ENCODE measurements around the gene OR5L2.
"Not testable (repeated sequence)": the region's sequence is repeated elsewhere in the genome, so short reads cannot be mapped to it uniquely, and the experiment has no call there.

Gene OR5L2

DNA sequence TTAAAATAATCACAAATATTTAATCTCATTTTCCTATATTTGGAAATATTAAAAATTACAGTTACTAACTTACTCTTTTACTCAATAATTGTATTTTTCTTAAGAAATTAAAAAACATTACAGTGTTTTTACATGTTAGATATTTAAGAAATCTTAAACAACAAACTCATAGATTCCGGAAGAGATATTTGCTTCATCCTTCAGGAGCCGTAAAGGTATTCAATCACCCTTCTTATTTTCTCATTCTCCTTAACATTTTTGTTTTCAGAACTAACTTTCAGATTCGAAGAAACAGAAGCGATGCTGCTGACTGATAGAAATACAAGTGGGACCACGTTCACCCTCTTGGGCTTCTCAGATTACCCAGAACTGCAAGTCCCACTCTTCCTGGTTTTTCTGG is 7.7 kb upstream of the OR5L2 start, which contains the start of gene OR5D18:
Gene OR5D18, plus strand, starts transcription at position 301 of the 400 bp plus-strand sequence. Its CDS starts 0 bp downstream, at position 301.
- TF ChIP-seq, protein P1, sequence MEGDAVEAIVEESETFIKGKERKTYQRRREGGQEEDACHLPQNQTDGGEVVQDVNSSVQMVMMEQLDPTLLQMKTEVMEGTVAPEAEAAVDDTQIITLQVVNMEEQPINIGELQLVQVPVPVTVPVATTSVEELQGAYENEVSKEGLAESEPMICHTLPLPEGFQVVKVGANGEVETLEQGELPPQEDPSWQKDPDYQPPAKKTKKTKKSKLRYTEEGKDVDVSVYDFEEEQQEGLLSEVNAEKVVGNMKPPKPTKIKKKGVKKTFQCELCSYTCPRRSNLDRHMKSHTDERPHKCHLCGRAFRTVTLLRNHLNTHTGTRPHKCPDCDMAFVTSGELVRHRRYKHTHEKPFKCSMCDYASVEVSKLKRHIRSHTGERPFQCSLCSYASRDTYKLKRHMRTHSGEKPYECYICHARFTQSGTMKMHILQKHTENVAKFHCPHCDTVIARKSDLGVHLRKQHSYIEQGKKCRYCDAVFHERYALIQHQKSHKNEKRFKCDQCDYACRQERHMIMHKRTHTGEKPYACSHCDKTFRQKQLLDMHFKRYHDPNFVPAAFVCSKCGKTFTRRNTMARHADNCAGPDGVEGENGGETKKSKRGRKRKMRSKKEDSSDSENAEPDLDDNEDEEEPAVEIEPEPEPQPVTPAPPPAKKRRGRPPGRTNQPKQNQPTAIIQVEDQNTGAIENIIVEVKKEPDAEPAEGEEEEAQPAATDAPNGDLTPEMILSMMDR (IDR thresholded peaks at IDR 0.05; ENCODE audit: low read depth, low read length): no peak
- no peak within 1 kb of the TSS for H3K4me3 ChIP-seq (ENCODE audit: low read depth, low read length)
- no peaks in the 10 kb centered on the region for H3K36me3 ChIP-seq
- DNase-seq: no peak
- no peak within 1 kb of the TSS for H3K27ac ChIP-seq
- no peaks in the 10 kb centered on the region for H3K9me3 ChIP-seq (ENCODE audit: severe bottlenecking)
- peaks cover 38% of the 10 kb centered on the region for H3K27me3 ChIP-seq (ENCODE audit: insufficient read depth, low read depth, severe bottlenecking)

DNA sequence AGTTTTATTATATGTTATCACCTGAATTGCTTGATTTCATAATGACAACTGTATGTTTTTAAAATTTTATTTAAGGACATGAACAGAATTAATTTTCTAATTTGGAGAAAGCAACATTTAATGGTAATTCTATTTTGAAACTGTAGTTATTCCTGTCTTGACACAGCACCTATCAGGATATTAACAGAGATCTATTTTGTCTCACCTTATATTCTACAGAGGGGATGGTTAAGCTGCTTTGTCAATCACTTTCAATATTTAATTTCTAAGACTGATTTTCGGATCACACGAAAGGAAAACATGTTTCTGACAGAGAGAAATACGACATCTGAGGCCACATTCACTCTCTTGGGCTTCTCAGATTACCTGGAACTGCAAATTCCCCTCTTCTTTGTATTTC is 11.4 kb downstream of the OR5L2 start, which contains the start of gene OR5D16:
Gene OR5D16, plus strand, starts transcription at position 301 of the 400 bp plus-strand sequence. Its CDS starts 0 bp downstream, at position 301.
- Histone ChIP-seq H3K9me3 (ENCODE audit: severe bottlenecking) (no peaks in the 10 kb centered on the region), H3K36me3 (no peaks in the 10 kb centered on the region), H3K27me3 (ENCODE audit: insufficient read depth, low read depth, severe bottlenecking) (peaks cover 12% of the 10 kb centered on the region), H3K4me3 (ENCODE audit: low read depth, low read length) (no peak within 1 kb of the TSS), H3K27ac (no peak within 1 kb of the TSS)
- no peak for DNase-seq
- TF ChIP-seq, protein P1 (IDR thresholded peaks at IDR 0.05; ENCODE audit: low read depth, low read length): no peak

DNA sequence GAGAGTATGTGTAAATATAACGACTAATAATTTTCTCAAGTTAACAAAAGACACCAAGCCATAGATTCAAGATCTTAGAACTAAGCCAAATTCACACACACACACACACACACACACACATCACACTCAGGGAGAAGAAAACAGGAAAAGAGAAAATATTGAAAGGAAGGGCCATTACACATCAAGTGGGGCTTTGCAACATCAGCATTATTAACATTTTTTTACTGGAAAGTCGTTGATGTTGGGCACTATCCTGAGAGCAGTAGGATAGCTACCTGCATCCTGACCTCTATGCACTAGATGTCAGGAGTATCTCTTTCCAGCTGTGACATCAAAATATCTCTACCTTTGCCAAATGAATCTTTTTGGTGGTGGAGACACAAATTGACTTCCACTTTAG is 20.4 kb downstream of the OR5L2 start:
- DNase-seq: no peak
- TF ChIP-seq, protein P1 (IDR thresholded peaks at IDR 0.05; ENCODE audit: low read depth, low read length): no peak

DNA sequence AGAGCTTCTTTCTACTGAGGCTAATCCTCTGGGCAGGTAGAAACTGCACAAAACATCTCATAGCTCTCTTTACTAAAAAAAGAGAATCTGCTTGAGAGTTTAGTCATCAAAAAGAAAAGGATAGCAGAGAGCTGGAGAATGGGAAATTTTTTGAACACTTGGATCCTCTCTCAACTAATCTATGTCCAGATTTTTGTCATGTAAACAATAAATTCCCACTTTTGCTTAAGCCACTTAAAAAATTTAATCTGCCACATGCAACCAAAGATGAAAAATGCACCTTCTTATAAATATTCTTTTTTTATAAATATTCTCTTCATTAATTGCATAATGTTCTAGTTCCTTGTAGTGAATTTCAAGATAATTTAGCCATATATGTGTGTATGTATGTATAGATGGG is 22.0 kb downstream of the OR5L2 start:
- Histone ChIP-seq H3K9me3 (ENCODE audit: severe bottlenecking) (no peaks in the 10 kb centered on the region), H3K27ac (no peak overlapping the region), H3K27me3 (ENCODE audit: insufficient read depth, low read depth, severe bottlenecking) (peaks cover 14% of the 10 kb centered on the region), H3K4me3 (ENCODE audit: low read depth, low read length) (no peak overlapping the region), H3K36me3 (no peaks in the 10 kb centered on the region)
- TF ChIP-seq, protein P1 (IDR thresholded peaks at IDR 0.05; ENCODE audit: low read depth, low read length): no peak
- DNase-seq: no peak

More for the DNA sequence above, 20.4 kb downstream of the OR5L2 start:
- H3K27ac ChIP-seq: no peak overlapping the region
- peaks cover 14% of the 10 kb centered on the region for H3K27me3 ChIP-seq (ENCODE audit: insufficient read depth, low read depth, severe bottlenecking)
- H3K36me3 ChIP-seq: no peaks in the 10 kb centered on the region
- no peak overlapping the region for H3K4me3 ChIP-seq (ENCODE audit: low read depth, low read length)
- no peaks in the 10 kb centered on the region for H3K9me3 ChIP-seq (ENCODE audit: severe bottlenecking)

DNA sequence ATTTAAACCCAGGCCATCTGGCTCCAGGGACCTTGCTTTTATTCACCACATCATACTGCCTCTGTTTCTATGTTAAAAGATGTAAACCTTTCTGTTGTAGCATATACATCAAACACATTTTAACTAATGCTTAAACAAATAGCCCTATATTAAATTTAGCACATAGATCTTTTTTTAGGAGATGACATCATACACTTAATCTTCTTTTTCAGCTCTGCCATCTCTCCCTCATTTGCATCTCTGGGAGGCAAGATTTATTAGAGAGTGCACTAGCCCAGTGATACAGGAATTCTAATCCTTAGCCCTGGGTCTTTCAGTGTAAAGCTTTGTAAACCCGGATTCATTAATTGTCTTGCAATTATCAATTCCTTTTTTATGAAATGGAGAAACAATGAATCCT is 25.1 kb downstream of the OR5L2 start:
- Histone ChIP-seq H3K36me3 (no peaks in the 10 kb centered on the region), H3K4me3 (ENCODE audit: low read depth, low read length) (no peak overlapping the region), H3K9me3 (ENCODE audit: severe bottlenecking) (no peaks in the 10 kb centered on the region), H3K27me3 (ENCODE audit: insufficient read depth, low read depth, severe bottlenecking) (peaks cover 19% of the 10 kb centered on the region), H3K27ac (no peak overlapping the region)
- TF ChIP-seq, protein P1 (IDR thresholded peaks at IDR 0.05; ENCODE audit: low read depth, low read length): no peak
- no peak for DNase-seq

DNA sequence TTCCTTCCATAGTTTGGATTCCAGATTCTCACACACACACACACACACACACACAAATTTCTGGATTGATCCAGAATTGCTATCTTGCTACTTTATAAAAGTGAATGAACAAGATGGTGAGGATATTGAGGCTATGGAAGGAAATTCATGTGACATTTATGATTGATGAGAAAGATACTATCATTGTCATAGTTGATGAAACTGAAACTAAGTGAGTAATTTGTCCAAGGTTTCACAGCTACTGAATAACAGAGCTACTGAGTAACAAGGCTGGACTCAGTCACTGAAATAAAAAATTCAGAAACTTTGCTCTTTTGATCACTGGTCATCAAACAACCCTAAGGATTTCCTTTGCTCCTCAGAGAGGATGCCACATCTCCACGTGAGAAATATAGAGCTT is 27.7 kb downstream of the OR5L2 start:
- H3K27ac ChIP-seq: no peak overlapping the region
- H3K27me3 ChIP-seq (ENCODE audit: insufficient read depth, low read depth, severe bottlenecking): peaks cover 23% of the 10 kb centered on the region
- H3K9me3 ChIP-seq (ENCODE audit: severe bottlenecking): no peaks in the 10 kb centered on the region
- DNase-seq: no peak
- TF ChIP-seq, protein P1 (IDR thresholded peaks at IDR 0.05; ENCODE audit: low read depth, low read length): no peak
- H3K4me3 ChIP-seq (ENCODE audit: low read depth, low read length): no peak overlapping the region
- no peaks in the 10 kb centered on the region for H3K36me3 ChIP-seq

- DNase-seq; H3K36me3 ChIP-seq; H3K9me3 ChIP-seq (ENCODE audit: severe bottlenecking); H3K27ac ChIP-seq; H3K27me3 ChIP-seq (ENCODE audit: insufficient read depth, low read depth, severe bottlenecking); H3K4me3 ChIP-seq (ENCODE audit: low read depth, low read length): not testable (repeated sequence)
These were observed 40.3 kb downstream of the OR5L2 start for GRCh38 chr11:55867354-55867753.

DNA sequence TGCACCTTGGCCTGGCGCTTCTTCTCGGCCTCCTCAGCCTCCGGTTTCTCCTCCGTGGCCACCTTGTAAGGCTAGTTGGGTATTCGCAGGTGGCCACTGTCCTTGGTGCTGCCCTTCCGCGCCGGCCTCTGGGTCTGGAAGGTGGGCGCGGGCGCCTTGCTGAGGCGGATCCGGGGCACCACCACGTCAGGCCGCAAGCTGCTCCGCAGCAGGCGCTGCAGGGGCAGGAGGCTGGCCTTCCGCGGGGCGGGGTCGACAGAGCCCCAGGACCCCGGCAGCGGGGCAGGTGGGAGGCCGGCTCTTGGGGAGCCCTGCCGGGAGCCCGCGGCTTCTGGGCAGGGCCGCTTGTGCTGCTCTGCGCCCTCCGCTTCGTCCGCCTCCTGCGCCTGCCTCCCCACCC is 45.7 kb downstream of the OR5L2 start:
- H3K9me3 ChIP-seq (ENCODE audit: severe bottlenecking); H3K27ac ChIP-seq; H3K36me3 ChIP-seq; H3K4me3 ChIP-seq (ENCODE audit: low read depth, low read length); H3K27me3 ChIP-seq (ENCODE audit: insufficient read depth, low read depth, severe bottlenecking); DNase-seq: not testable (repeated sequence)

- H3K36me3 ChIP-seq; H3K4me3 ChIP-seq (ENCODE audit: low read depth, low read length); H3K27ac ChIP-seq: not testable (repeated sequence)
These were observed 46.1 kb downstream of the OR5L2 start for GRCh38 chr11:55873146-55873545.

More at GRCh38 chr11:55873146-55873545, 46.1 kb downstream of the OR5L2 start:
- not testable (repeated sequence) for H3K9me3 ChIP-seq (ENCODE audit: severe bottlenecking); H3K27me3 ChIP-seq (ENCODE audit: insufficient read depth, low read depth, severe bottlenecking); DNase-seq

Data from WERI-Rb-1 (cell line).